Heart right ventricle (tissue), 16 donors: ENCODE measurements around the gene PDZD2. TPM values are rescaled to one million over a fixed set of nuclear protein-coding genes. Genes with fewer than 3 reads are reported as not detected.

Source experiments
- ATAC-seq, 8 donors: fragments of 200-7000 bp; cut with Tn5 transposase; one replicate each; pipeline ENCODE4 v1.9.1; 2020; ENCODE audit warnings: mild to moderate bottlenecking in 8 of 8, moderate library complexity in 8 of 8, moderate number of reproducible peaks in 1 of 8
- DNase-seq, 2 donors: peaks; one replicate each; pipeline ENCODE4 v3.0.0-alpha.2; 2020
- H3K27ac ChIP-seq, 10 donors: fragments of 200-600 bp; sonication (generic) in 2 of 10; one replicate each; pipeline versions ENCODE4 v1.5.0 to v1.8.0; 2020 to 2022; ENCODE audit warnings: mild to moderate bottlenecking in 3 of 10
- H3K27me3 ChIP-seq, 7 donors: fragments of 200-600 bp; one replicate each; pipeline ENCODE4 v1.8.0; 2021 to 2022; ENCODE audit warnings: mild to moderate bottlenecking in 2 of 7
- H3K36me3 ChIP-seq, 9 donors: fragments of 200-600 bp; sonication (generic) in 1 of 9; one replicate each; pipeline versions ENCODE4 v1.5.0 to v1.8.0; 2020 to 2022; ENCODE audit warnings: mild to moderate bottlenecking in 2 of 9
- H3K4me1 ChIP-seq, 9 donors: fragments of 200-600 bp; sonication (generic) in 1 of 9; one replicate each; pipeline versions ENCODE4 v1.5.0 to v1.8.0; 2020 to 2022; ENCODE audit warnings: mild to moderate bottlenecking in 4 of 9
- H3K4me3 ChIP-seq, 10 donors: fragments of 200-600 bp; sonication (generic) in 2 of 10; one replicate each; pipeline versions ENCODE4 v1.5.0 to v1.8.0; 2020 to 2022; ENCODE audit warnings: mild to moderate bottlenecking in 7 of 10, moderate library complexity in 2 of 10
- H3K9me3 ChIP-seq, 11 donors: fragments of 200-600 bp in 10 of 11; sonication (generic) in 2 of 11; one replicate each; pipeline versions ENCODE4 v1.5.0 to v1.8.0; 2013 to 2022; ENCODE audit warnings: mild to moderate bottlenecking in 2 of 11, control low read depth in 1 of 11, moderate library complexity in 1 of 11
- WGBS, 2 donors: extraction: QIAGEN DNeasy Blood & Tissue Kit; methylation state at CpG; one replicate each; pipeline ENCODE4 v1.1.7; 2013; ENCODE audit warnings: inconsistent platforms in 1 of 2; 5-methylcytosine and 5-hydroxymethylcytosine counted together
- intact Hi-C, 10 donors: fragments of 100-400 bp; cut with DNase I; formaldehyde crosslinking; loops; one replicate each; pipeline versions ENCODE4 v1.11.1 to v1.14.2; 2022
- polyA plus RNA-seq, 2 donors: library from polyadenylated mRNA; stranded (reverse); fragments of 200-250 nt; gene quantifications; one replicate each; pipeline ENCODE4 v1.2.3, GENCODE V29; 2013
- total RNA-seq, 10 donors: library from RNA; stranded (reverse); fragmentation: NEBNext Ultra II Directional in 3 of 10; extraction: Animal tissue kit (Norgen Biotek cat#: 25700) in 3 of 10; gene quantifications; one replicate each; pipeline versions ENCODE4 v1.2.1 to v1.2.4, GENCODE V29; 2021 to 2023
- TF ChIP-seq, protein P1 (sequence below), 9 donors: fragments of 200-600 bp; sonication (generic) in 2 of 9; IDR thresholded peaks; one replicate each; pipeline versions ENCODE4 v1.5.0 to v1.8.0; 2021 to 2022; ENCODE audit warnings: antibody characterized with exemption in 9 of 9, mild to moderate bottlenecking in 5 of 9, moderate library complexity in 1 of 9
- donor health status: Arrhythmogenic right ventricular cardiomyopathy.
- donor health status: ischemic (EF 13 %, LVEDD 7.1; RV severe dilation, severe dysfunction).
- donor health status: healthy with polysubstance abuse.
- donor health status: DM: no; HTN: yes; CAD: no.
- donor health status: DM: no; HTN: no; CAD: no.
- donor health status: ischemic (EF 25% LVEDD 6.9; RV normal size, moderate dysfunction).
- donor health status: ischemic (EF 25% LVEDD 5.7; RV mildly dilated, moderate dysfunction).
- donor health status: healthy.
- donor health status: DM: yes; HTN: yes; CAD: no.
- donor health status: Ischemic cardiomyopathy.
- donor health status: ischemic (EF 35%, LVEDD 5.7; RV mildly dilated, moderate dysfunction).
- donor health status: nonischemic (EF 11% LVEDD 7.7; RV severe dilation, severe dysfunction).
- donor health status: DM: yes; HTN: yes; CAD: no.
- donor health status: PGD.
- donor health status: ischemic (EF 29% LVEDD 5.4; RV normal size, mild dysfunction).
- donor health status: nonischemic (EF 23%, LVEDD 6.1; RV moderate dilation, normal function).

Gene PDZD2
- total and polyA plus RNA-seq, 12 donors, result 9.0 to 117 (median 82.5) TPM

DNA sequence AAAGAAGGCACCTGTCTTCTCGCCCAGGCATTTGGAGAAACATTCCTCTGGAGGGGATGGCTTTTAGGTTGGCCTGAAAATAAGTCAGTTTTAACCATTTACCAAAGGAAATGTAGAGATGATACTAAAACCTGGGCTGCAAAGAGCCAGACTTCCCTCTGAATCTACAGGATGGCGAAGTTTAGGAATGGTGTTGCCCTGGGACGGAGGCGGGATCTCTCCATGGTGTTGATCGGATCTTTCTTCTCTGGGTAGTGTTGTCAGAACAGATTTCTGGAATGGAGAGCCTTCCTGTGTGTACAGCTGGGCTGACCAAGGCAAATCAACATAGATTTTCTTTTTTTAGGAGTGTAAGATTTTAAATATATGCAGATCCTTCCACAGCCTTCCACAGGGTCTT lies 159.2 kb downstream of the PDZD2 start:
- TF ChIP-seq, protein P1, sequence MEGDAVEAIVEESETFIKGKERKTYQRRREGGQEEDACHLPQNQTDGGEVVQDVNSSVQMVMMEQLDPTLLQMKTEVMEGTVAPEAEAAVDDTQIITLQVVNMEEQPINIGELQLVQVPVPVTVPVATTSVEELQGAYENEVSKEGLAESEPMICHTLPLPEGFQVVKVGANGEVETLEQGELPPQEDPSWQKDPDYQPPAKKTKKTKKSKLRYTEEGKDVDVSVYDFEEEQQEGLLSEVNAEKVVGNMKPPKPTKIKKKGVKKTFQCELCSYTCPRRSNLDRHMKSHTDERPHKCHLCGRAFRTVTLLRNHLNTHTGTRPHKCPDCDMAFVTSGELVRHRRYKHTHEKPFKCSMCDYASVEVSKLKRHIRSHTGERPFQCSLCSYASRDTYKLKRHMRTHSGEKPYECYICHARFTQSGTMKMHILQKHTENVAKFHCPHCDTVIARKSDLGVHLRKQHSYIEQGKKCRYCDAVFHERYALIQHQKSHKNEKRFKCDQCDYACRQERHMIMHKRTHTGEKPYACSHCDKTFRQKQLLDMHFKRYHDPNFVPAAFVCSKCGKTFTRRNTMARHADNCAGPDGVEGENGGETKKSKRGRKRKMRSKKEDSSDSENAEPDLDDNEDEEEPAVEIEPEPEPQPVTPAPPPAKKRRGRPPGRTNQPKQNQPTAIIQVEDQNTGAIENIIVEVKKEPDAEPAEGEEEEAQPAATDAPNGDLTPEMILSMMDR (IDR thresholded peaks at IDR 0.05), result no peak
- intact Hi-C loops, result loop anchor here in 1 of 10 donors (5.0 kb wide), 1 partner anchor 656 kb away; no protein-coding TSS in a partner anchor
- ATAC-seq (no peak), DNase-seq (no peak)
- Histone ChIP-seq H3K27ac (no peak overlapping the region), H3K4me1 (peaks cover 0 to 15% (median 0%) of the 10 kb centered on the region in 9 donors), H3K9me3 (no peaks in the 10 kb centered on the region), H3K36me3 (peaks cover 0 to 10% (median 0%) of the 10 kb centered on the region in 9 donors), H3K4me3 (no peak overlapping the region), H3K27me3 (no peaks in the 10 kb centered on the region)
- WGBS, 2 donors, result 95 to 96% methylated on average over 5 of the region's 5 CpGs

DNA sequence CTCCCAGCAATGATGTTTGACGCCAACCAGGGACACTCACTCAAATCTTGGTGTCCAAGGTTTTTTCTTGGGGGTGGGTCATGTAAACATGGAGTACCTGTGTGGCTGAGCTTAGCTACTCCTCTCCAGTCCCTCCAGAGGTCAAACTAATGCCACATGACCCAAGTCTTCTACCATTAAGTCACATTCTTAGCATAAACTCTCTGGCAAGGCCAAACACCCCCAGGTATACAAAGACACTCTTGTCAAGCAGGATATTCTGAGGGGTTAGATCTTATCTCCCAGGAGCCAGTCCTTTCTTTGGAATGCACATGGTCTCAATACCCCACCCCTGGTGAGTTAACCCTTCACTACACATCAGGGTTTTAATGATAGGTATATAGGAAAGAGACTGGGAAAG lies 161.4 kb downstream of the PDZD2 start:
- Histone ChIP-seq H3K27me3 (no peaks in the 10 kb centered on the region), H3K36me3 (peaks cover 0 to 10% (median 0%) of the 10 kb centered on the region in 9 donors), H3K27ac (no peak overlapping the region), H3K9me3 (no peaks in the 10 kb centered on the region), H3K4me3 (no peak overlapping the region), H3K4me1 (peaks cover 0 to 15% (median 0%) of the 10 kb centered on the region in 9 donors)
- no peak for ATAC-seq
- no peak for DNase-seq
- intact Hi-C loops, result loop anchor here in 3 of 10 donors (10.0 kb wide), 3 partner anchors 136 to 166 kb away; partner anchors contain the start of gene PDZD2 (in 1 of the 3)
- TF ChIP-seq, protein P1 (IDR thresholded peaks at IDR 0.05), result no peak
- WGBS, 2 donors, result 93 to 100% methylated on average over 1 of the region's 1 CpG

DNA sequence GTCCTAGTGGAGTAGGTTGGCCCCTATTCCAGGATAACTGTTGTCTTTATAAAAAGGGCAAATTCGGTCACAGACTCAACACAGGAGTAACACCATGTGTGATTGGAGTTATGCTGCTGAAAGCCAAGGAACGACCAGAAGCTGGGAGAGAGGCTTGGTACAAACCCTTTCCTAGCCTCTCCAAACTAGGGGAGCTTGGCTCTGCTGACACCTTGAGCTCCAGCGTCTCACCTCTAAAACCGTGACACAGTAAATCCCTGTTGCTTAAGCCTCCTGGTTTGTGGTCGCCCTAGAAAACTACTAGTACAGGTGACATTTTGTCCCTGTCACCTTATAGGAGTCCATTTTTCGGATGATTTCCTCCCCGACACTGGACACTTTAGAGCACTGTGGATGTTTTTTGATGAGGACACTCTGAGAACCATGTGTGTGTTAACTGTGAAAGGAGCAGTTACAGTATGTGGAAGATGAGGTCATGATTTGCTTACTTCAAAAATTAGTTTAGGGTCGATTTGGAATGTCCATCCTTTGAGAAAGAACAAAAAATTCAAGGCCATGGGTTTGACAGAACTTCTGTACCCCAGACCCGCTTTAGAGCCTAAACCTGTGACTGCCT lies 167.0 kb downstream of the PDZD2 start:
- 78 to 82% methylated on average over 9 of the region's 9 CpGs for WGBS, 2 donors

DNA sequence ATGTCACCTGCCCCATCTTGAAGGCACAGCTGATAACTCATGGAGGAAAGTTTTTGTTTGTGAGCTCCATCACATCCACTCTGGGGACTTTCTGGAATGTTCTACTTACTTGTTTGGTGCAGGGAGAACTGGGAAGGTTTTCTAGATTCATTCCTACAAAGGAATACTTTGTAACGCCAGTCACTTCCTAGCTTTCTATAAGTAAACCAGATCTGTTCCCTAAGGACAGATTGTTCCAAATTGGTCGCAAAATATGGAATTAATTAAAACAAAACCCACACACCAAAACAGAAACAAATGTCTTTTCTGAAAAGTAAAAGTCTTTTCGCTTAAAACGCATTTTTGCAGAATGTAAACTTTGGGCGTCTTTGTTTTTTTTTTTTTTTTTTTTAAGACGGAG lies 167.6 kb downstream of the PDZD2 start:
- intact Hi-C loops, result loop anchor here in 7 of 10 donors (5.0 to 10.0 kb wide), 6 partner anchors 142 to 224 kb away; partner anchors contain the start of gene PDZD2 (in 3 of the 7)
- no peak for DNase-seq
- ATAC-seq, result no peak
- Histone ChIP-seq H3K4me3 (no peak overlapping the region), H3K27me3 (no peaks in the 10 kb centered on the region), H3K4me1 (peaks cover 0 to 30% (median 8%) of the 10 kb centered on the region in 9 donors), H3K27ac (no peak overlapping the region), H3K9me3 (no peaks in the 10 kb centered on the region), H3K36me3 (no peaks in the 10 kb centered on the region)
- TF ChIP-seq, protein P1 (IDR thresholded peaks at IDR 0.05), result no peak
- WGBS, 2 donors, result 73 to 78% methylated on average over 6 of the region's 6 CpGs

More for the DNA sequence above, 167.0 kb downstream of the PDZD2 start:
- TF ChIP-seq, protein P1 (IDR thresholded peaks at IDR 0.05), result no peak
- intact Hi-C loops, result loop anchor here in 7 of 10 donors (5.0 to 10.0 kb wide), 6 partner anchors 141 to 224 kb away; partner anchors contain the start of gene PDZD2 (in 3 of the 7)
- ATAC-seq (no peak), DNase-seq (no peak)
- H3K9me3 ChIP-seq, result no peaks in the 10 kb centered on the region
- H3K27ac ChIP-seq, result no peak overlapping the region
- peaks cover 0 to 25% (median 7%) of the 10 kb centered on the region in 9 donors for H3K4me1 ChIP-seq
- H3K36me3 ChIP-seq, result peaks cover 0 to 2% (median 0%) of the 10 kb centered on the region in 9 donors
- no peak overlapping the region for H3K4me3 ChIP-seq
- no peaks in the 10 kb centered on the region for H3K27me3 ChIP-seq
